ENCODE data around the gene NR2F1.

NR2F1 gene

DNA sequence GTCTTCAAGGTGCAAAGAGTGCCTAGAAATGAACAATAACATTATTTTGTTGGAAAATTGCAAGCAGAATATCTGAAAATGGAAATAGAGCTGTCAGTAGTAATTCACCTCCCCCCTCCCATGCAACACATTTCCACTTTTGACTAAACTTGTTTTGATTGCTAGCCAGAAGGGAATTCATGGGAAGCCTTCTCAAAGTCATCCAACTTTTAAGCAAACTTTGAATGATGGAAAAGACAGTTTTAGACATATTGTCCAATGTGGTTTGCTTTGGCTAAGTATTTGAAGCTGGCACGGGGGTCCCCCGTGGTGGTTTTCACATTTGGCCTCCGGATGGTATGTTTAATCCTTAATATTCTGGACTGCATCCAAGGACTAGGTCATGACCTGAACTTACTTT is 7.5 kb downstream of the NR2F1 start:
- no peak for DNase-seq (ENCODE audit: low read depth, low spot score)

DNA sequence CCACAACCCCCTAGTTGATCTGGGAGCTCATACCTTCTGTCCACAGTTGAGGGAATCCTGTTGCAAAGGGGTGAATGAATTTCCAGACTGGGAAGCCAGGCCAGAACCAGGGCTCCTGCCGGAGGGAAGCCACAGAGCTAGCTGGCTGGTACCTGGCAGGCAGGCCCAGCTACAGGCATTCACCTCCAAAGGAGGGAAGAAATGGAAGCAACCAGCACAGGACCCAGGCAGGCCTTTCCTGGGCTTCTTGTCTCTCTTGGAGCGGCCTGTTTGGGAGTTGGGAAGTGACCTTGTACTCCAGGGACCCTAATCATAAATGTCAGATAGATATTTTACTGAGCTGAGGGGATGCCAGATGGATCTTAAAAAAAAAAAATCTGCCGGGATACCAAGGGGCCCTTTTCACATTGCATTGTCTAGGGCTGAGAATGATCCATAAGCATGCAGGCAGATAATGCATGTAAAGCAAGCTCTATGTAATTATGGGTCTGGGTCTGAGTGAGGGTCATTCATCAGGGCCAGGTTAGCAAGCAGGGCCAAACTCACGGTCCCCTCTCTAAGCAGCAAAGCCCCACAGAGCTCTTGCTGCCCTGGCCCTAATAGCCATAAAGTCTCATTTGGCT is 8.4 kb downstream of the NR2F1 start:
- no peak for DNase-seq (ENCODE audit: low read depth, low spot score)

DNA sequence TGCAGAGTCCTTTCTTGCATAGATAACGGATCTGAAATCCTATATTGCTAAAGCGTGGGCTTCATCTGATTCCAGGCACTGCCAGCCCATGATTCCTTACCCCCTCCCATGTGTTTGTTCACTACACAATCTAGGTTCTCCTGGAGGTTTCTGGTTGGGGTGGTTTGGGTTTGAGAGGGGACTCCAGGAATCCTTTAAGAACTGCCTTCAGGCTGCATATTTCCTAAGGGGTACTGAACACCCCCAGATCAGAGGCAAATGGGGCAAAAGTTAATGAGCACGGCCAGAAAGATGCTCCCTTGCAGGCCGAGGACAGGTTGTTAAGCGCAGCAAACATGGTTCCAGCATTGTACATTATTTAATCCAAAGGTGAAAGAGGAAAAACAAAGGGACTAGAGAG is 9.9 kb downstream of the NR2F1 start:
- no peak for DNase-seq (ENCODE audit: low read depth, low spot score)

DNA sequence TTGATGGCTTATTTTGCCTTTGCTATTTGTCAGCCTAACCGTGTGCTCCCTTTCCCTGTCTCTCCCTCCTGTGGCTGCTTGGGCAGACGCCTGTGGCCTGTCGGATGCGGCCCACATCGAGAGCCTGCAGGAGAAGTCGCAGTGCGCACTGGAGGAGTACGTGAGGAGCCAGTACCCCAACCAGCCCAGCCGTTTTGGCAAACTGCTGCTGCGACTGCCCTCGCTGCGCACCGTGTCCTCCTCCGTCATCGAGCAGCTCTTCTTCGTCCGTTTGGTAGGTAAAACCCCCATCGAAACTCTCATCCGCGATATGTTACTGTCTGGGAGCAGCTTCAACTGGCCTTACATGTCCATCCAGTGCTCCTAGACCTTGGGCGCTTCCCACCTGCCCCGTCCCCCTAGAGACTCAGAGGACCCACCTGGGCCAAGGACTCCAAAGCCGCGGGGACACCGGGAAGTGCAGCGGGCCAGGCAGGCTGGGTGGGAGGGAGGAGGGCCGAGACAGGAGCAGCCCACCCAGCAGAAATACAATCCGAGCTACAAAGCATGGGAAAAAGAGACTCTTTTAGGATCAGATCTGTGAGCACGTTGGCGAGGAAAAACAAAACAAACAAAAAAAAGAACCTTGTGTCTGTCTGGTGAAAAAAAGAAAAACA is 10.6 kb downstream of the NR2F1 start:
- peak; percentile 54 for DNase-seq (ENCODE audit: low read depth, low spot score)

DNA sequence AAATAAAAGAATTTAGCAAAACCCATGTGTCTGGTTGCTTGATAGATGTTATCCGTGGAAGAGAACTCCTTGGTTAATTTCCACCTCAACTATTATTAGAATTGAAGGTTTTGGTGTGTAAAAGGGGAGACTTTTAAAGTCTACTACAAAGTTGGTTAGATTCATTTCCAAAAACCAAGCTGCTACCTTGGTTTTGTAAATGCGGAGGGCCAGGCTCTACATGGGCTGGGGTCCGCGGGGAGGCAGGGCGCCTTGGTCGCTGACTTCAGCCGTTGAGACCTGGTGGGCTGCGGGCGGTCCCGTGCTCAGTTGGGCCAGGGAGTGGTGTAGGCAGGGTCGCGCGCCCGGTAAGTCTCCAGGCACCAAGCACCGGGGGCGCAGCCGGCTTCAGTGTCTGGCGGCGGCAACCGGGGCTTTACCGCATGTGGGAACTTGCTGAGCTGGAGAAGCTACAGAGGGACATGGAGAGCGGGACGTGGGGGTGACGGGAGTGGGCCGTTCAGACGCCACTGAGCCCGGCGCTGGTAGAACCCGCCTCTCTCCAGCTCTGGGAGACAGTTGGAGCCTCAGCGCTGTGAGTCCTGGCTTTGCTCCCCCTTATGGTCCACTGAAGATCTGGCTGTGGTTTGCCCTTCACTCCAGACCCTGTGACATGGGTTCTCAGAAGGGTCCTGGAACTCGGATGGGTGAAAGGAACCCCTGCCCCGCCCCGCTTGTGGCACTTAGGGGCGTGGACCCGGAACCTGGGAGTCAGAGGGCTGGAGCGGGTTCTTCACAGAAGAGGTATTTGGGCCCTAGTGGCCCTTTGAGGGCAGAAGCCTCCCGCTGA is 11.8 kb downstream of the NR2F1 start:
- peak; percentile 59 for DNase-seq (ENCODE audit: low read depth, low spot score)

DNA sequence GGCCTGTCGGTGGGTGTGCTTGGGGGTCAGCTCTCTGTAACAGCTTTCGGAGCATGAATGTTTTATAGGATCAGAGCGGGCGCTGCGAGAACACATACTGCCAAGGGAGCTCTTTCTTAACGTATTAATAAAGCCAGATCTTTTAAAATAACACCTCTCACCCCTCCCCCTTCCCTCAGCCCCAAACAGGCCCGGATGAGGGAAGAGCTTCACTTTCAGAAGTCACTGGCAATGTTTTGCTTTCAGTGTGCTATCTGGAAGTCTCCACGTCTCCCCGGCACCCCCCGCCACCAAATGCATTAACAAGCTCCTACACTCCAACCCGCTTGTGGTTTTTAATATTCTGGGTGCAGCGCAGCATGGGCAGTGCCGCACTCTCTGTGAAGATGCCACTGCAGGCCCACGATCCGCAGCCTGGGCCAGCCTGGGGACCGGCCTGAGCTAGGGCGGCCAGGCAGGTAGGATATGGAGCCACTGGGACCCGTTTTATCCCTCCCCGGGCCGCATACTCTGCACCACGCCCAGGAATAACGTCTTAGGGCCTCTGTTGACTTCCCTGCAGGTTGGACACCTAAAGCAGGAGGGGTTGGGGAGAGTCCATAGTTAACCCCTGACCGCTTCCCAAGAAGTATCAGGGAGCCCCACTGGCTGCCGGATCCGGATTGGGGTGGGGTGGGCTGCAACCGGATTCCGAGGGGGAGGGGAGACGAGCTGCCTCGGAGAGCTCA is 12.6 kb downstream of the NR2F1 start:
- DNase-seq (ENCODE audit: low read depth, low spot score) = peak; percentile 15

DNA sequence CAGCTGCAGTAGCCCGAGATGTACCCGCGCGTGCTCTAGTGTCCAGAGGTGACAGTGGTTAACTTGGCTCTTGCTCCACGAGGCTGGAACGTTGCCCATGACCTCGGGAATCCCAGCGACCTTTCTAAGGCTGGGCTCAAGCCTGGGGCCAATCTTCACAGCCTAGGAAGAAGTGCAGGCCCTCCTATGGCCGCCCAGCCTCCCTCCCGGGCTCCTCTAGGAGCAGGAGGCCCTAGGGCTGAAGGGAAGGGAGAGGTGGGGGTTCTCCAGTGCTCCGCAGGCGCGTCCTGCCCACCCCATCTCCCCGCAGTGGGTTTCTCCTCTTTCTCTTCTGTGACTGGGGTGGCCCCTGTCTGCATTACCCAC is 13.3 kb downstream of the NR2F1 start:
- DNase-seq (ENCODE audit: low read depth, low spot score) = no peak

DNA sequence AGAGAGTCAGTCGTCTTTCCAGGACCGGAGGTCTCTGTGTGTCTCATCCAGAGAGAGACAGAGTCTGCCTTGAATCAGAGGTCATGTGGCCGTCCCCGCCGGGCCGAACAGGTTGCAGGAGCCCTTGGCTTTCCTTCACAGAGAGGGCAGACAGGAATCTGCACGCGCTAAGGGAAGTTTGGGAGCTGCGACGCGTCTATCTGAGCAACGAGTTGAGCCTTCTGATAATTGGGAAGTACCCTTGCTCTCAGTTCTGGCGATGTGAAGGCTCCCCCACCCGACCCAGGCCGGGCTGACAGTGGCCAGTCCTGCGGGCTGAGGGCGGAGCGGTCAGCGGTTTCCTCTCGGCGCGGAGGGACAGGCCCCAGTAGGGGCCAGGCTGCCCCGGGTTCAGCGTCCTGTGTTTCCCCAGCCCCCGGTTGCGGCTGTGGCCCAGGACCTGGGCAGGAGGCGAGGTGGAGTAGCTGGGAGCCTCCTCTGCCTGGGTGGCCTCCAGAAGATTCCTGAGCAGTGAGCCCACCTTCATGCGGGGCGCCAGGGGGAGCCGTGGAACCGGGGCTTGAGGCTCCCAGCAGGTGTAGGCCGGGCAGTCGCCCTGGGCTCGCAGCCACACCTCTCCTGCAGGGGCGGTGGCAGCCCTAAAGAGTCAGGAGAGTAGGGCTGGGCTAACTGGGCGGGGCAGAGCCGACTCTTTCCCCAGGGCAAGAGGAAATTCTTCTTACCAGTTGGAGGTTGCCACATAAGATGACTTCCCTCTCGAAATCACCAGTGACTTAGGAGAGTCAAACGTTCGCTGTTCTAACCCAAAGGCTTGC is 13.9 kb downstream of the NR2F1 start:
- peak; percentile 88 for DNase-seq (ENCODE audit: low read depth, low spot score)

DNA sequence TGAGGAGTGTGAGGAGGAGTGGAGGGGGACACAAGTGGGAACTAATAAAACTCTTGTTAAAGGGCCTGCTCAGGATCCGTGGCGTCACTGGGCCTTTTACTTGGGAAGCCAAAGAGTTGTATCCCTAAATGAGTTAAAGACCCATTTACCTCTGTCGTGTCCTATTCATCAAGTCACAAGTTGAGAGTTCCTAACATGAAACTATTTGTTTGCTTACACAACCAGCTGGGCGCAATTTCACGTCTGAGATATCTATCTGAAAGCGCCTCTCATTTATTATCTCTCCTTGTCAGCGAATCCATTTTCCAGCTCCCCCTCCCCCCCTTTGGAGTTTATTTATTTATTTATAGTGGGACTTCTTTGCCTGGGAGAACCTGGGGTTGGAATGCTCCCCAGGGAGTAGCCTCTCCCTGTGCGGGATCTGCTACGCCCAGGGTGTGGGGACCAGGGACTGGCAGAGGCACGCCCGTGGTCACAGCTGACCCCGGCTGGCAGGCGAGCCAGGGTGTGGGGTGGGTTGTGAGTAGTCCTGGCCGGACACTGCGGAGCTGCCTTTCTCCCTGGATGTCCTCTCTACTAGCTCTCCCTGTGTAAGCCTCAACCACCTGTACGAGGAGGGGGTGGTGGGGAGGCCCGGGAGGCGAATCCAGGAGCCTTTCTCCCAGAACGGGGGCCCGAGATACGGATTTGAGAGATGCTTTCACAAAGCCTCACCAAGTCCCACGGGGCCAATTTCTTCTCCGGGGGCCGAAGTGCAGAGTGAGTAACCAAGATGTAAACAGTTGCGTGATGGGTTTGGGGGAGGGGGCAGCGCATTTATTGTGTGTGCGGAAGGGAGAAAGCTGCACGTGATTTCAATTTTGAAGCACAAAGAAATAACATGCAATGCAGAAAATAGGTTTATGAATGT is 15.3 kb downstream of the NR2F1 start:
- no peak for DNase-seq (ENCODE audit: low read depth, low spot score)

DNA sequence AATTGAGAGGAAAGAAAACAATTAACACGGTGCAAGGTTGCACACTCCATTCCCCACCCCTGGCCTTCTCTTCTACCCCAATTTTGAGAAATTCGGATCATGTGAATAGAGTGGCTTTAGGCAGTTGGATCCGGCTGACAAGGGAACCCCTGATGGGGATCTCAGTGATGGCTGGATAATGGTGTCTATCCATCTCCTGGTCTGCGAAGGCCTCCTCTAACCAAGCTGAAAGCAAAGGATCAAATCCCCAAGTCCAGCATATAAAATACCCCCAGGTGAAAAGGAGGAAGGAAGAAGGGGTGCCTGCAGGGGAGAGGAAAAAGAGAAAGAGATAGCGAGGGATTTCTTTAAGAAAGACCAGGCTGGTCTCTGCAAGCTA is 16.0 kb downstream of the NR2F1 start:
- DNase-seq (ENCODE audit: low read depth, low spot score) = no peak

DNA sequence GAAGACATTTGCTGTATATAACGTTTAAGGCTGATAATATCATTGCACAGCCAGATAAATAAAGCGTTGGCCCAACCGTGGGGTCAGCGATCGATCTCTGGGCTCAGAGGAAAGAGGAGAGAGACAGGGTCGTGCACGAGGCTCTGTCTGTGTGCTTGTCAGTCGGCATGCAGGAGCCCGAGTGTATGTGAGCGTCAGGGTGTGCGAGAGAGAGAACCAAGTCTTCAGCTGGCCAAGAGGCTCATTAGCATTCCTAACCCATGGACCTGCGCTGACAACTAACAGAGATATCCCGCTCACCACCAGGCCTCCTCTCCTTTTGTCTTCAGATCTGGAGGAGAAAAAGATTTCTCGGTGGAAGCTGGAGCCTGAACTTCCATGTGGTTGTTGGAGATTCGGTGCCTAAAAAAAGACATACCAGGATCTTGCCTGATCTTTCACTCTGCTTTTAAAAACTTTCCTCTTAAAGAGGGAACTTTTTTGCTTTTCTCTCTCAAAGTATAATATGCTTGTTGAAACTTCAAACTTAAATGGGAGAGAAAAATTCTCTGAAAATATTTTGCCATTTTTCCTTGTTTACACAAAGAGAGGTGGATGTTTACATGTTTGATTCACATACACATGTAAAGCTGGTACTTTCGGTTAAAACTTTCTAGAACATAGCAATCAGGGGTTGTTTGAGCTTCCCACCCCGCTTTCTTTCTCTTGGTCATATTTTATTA is 16.5 kb downstream of the NR2F1 start:
- peak; percentile 80 for DNase-seq (ENCODE audit: low read depth, low spot score)

DNA sequence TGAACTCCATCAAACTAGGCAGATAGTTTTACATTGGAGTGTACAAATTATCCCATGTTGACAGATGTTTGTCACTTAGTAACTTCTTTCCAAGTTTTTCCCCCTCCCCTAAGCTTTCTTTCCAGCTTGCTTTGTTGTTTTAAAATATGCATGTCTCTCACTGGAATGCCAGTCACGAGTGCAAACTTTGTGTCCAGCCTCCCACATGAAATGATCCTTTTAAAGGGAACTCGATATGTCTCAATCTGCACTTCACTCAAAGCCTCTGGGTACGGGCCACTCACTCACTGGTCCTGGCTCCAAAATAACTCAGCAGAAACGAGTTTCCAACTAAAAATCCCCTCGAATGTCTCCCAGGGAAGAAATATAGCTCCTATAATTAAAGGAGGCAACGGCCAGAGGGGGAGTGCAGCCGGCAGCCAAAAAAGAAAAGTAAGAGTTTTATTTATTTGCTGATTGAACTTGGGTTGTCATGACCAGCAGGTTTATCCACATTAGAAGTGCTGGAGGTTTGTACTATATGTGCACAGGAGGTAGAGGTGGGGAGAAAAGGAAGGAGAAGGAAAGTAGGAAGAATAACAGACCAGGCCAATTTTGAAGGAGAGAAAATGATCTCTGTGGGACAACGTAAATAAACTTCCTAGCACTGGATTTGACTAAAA is 17.5 kb downstream of the NR2F1 start:
- no peak for DNase-seq (ENCODE audit: low read depth, low spot score)

DNA sequence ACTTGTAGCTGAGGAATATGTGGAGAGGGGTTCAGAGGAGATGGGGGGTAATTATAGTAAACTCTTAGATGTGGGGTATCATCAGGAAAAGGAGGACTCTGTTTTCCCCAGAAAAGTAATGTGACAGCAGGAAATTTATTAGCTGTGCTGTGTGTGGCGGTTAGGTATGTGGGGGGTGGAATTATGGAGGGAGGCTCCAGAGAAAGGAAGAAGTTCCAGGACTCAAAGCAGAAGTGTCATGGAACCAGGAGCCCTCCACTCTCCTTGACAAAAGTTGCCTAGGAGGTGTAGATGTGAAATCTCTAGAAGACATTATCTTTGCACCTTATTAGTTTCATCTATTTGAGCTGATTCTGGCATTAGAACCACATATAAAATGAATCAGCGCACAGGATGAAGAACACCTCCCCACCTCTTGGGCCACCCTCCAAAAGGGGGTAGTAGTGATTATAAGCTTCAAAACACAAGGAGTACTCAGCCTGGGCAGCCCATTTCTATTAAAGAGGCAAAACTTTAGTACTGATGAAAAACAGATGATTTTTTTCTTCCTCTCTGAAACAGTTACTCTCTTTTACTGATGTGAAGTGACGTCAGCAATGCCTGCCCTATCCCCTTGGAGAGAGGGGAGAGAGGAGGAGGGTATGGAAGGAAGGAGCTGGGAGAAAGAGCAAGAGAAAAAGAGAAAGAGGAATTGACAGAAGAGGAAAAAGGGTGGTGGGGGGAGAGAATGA is 18.2 kb downstream of the NR2F1 start:
- no peak for DNase-seq (ENCODE audit: low read depth, low spot score)

DNA sequence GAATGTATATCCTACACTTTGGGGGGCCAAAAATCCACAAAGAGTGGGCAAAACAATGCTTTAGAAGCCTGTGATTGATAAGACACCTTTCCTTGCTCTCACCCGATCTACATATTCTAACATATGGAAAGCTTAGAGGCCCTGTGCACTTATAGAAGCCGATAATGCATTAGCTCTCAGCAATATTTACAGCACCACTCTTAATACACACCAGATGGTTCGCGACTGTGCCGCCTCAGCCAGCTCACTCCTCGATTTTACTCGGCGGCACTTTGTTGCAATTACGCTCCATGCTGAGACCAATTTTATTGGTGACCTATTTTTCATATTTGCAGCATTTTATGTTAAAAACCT is 18.8 kb downstream of the NR2F1 start:
- no peak for DNase-seq (ENCODE audit: low read depth, low spot score)

DNA sequence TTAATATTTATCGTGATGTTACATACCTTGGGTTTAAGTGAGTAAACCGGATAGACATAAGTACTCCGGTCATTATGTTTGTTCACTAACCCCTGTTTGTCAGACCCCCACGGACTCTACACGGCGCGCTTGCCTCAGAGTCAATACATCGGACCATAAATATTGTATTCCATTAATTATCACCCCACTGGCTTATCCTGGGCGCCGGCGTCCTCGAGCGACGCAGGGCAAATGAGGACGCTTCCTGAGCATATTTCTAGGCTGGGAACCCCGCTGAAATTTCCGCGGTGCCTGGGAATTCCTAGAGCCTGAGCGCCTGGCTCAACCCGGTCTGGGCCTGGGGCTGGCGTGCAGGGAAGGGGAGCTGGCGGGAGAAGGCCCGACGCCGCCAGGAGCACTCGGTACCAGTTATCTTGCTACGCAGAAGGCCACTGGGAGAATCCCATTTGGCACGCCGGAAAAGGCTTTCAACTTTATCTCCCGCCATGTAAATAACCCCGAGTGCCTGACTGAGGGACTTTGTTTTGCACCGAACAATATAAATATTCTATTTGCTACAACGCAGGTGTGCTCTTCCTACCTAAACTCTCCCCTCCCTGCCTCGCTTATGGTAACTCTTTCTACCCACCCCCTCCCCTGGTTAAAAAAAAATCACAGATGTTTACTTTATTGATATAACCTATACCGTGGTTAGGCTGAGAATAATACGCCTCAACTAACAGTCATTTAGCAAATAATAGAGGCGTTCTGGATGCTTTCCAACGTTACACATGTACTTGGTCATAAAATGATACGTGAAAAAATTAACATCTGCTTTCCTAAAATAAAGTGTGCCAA is 19.4 kb downstream of the NR2F1 start:
- DNase-seq (ENCODE audit: low read depth, low spot score) = peak; percentile 78

DNA sequence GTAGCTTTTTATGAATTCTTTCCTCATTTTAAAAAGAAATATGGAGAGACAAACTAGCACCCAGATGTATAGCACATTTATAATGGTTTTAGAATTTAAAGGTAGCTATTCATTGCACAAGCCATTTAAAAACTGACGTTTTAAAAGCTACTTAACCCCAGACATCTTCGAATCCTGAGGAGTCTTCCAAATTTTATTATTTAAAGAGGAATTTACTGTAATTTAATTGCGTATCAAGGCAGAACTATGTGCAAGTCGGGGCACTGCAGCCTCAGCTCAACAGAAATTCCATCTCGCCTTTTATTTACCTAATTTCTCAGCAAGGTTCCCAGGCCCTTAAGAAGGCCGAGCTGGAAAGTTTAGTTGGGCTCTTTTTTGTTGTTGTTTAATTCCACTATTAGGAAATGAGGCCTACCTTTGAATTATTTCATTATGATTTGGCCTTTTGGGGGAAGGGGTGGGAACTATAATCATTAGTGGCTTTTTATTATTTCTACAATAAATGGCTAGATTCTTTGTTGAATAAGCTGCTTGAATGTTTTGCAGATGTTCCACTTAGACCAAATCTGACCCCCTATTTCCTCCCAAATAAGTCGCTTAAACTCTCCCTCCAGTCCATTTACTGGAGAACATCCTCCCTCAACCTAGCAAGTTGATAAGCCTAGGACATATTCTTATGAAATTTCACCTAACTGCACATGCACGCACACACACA is 20.2 kb downstream of the NR2F1 start:
- DNase-seq (ENCODE audit: low read depth, low spot score) = no peak

Measured in ELF-1 (cell line).